HS-5 (cell line): ENCODE results near the gene FKBP1A.
"Not testable (repeated sequence)": the region's sequence is repeated elsewhere in the genome, so short reads cannot be mapped to it uniquely, and the experiment has no call there.

Experiments
- DNase-seq: peaks from one replicate; pipeline ENCODE4 v3.0.0-alpha.2; 2012; ENCODE audit warnings: low read depth

Gene FKBP1A

DNA sequence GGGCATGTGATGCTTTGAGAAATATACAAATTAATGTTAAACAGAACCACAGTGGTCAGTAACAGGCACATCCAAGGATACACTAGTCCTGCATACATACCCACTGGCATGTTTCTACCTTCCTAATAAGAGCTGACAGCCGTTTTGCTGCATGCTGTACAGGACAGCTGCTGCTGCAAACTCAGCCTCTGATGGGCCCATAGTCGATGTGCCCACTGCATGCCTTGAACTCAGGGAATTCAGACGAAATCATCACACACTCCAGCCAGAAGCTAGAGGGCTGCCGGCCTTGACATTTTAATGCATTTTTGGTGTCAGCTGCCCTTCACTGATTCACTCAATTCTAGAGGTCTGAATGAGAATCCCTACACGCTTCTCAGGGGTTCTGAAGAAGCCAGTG lies 29.3 kb downstream of the FKBP1A start:
- no peak for DNase-seq

DNA sequence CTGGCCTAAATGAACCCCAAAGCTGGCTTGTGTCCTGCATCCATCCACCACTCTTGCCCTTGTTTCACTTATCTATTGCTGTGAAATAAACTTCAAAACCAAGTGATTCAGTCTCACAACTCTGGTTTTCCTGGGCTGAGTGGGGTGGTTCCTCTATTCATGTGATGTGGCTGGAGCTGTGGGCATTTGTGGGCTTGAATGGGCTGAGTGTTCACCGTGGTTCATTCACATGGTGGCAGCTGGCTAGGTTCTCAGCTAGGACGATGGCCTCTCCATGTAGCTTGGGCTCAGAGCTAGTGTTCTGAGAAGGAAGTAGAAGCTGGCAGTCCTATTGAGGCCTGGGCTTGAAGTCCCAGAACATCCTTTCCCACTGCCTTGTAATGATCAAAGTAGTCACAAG lies 30.4 kb downstream of the FKBP1A start:
- DNase-seq = no peak

- DNase-seq = no peak
Measured at GRCh38 chr20:1360094-1360846, 32.6 kb downstream of the FKBP1A start.

GRCh38 chr20:1357921-1358671 lies 34.8 kb downstream of the FKBP1A start:
- no peak for DNase-seq

DNA sequence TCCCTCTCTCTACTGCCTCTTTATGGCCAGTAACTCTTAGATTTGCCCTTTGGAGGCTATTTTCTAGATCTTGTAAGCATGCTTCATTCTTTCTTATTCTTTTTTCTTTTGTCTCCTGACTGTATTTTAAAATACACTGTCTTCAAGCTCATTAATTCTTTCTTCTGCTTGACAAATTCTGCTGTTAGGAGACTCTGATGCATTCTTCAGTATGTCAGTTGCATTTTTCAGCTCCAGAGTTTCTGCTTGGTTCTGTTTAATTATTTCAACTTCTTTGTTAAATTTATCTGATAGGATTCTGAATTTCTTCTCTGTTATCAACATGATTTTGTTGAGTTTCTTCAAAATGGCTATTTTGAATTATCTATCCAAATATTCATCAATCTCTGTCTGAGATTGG lies 38.9 kb downstream of the FKBP1A start:
- no peak for DNase-seq

DNA sequence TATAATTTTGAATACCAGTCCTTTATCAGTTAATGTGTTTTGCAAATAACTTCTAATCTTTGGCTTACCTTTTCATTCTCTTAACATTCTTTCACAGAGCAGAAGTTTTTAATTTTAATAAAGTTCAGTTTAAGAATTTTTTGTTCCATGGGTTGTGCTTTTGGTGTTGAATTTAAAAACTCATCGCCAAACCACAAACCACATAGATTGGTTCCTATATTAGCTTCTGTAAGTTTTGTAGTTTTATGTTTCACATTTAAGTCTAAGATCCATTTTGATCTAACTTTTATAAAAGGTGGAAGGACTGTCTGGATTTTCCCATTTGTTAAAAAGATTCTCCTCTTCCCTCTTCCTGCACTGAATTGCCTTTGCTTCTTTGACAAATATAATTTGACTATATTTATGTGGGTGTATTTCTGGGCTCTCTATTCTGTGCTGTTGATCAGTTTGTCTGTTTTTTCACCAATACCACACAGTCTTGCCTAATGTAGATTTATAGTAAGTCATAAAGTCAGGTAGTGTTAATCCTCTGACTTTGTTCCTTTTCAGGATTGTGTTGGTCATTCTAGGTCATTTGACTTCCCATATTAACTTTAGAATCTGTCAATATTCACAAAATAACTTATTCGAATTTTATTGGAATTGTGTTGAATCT lies 46.4 kb downstream of the FKBP1A start:
- DNase-seq = no peak

DNA sequence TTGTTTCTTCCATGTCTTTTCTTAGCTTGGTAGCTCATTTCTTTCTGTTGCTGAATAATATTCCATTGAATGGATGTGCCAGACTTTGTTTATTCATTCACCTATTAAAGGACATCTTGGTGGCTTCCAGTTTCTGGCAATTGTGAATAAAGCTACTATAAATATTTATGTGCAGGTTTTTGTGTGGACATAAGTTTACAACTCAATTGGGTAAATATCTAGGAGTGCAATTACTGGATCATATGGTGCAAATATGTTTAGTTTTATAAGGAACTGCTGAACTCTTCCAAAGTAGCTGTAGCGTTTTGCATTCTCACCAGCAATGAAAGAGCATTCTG lies 47.1 kb downstream of the FKBP1A start:
- no peak for DNase-seq

DNA sequence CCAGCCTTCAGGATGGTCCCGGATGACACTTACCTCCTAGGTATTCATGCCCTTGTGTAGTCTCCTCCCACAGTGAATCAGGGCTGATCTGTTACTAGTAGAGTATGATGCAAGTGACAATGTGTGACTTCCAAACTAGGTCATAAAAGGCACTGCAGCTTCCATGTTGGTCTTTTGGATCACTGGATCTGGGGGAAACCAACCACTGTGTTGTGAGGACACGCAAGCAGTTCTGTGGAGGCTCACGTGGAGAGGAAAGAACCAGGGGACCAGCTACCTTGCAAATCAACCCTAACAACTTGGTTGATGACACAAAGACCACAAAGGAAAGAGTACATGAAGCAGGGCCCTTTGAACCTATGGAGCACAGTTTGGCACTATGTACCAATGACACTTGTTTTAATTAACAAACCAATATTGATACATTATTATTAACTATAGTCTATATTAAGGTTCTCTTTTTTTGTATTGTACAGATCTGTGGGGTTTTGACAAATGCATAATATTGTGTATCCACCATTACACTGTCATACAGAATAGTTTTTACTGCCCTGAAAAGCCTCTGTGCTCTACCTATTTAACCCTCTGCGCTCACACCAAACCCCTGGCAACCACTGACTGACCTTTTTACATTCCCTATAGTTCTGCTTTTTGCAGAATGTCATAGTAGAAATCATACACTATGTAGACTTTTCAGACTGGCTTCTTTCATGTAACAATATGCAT lies 47.7 kb downstream of the FKBP1A start:
- no peak for DNase-seq

DNA sequence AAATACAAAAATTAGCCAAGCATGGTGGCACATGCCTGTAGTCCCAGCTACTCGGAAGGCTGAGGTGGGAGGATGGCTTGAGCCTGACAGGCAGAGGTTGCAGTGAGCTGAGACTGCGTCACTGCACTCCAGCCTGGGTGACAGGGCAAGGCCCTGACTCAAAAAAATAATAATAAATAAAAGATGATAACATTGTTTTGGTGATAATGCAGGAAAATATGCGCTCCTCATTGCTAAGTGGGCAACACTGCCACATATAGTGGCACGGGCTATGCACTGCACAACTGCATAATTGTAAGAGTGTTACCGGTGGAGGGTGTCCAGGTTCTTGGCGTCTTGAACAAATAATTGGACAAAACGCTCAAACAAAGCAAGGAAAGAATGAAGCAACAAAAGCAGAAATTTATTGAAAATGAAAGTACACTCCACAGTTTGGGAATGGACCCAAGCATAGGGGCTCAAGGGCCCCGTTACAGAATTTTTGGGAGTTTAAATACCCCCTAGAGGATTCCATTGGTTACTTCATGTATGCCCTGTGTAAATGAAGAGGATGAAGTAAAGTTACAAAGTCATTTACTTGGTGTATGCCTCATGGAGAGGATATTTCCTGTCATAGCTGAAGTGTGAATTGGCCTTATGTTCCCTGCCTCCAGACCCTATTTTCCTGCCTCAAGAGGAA lies 49.3 kb downstream of the FKBP1A start:
- not testable (repeated sequence) for DNase-seq

GRCh38 chr20:1341561-1342265 lies 51.1 kb downstream of the FKBP1A start:
- no peak for DNase-seq

GRCh38 chr20:1338801-1339200 lies 54.1 kb downstream of the FKBP1A start:
- no peak for DNase-seq

- no peak for DNase-seq
Measured at GRCh38 chr20:1338096-1338495, 54.8 kb downstream of the FKBP1A start.

DNA sequence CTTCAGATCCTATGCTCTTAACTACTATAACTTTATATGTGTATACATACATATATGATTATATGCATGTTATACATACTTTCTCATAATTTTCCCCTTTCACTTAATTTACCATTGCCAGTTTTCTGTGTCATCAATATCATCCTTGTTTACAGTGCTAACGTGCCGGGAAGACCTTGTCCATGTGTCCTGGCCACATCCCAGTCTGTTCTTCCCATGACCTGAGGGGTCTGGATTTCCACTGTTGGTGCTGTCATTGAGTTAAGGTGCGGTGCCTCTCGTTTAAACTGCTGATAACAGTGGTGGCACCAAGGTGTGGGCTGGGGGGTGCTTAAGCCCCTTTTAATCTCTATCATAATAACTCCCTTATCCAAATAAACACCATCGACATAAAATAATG lies 55.4 kb downstream of the FKBP1A start:
- DNase-seq = no peak

DNA sequence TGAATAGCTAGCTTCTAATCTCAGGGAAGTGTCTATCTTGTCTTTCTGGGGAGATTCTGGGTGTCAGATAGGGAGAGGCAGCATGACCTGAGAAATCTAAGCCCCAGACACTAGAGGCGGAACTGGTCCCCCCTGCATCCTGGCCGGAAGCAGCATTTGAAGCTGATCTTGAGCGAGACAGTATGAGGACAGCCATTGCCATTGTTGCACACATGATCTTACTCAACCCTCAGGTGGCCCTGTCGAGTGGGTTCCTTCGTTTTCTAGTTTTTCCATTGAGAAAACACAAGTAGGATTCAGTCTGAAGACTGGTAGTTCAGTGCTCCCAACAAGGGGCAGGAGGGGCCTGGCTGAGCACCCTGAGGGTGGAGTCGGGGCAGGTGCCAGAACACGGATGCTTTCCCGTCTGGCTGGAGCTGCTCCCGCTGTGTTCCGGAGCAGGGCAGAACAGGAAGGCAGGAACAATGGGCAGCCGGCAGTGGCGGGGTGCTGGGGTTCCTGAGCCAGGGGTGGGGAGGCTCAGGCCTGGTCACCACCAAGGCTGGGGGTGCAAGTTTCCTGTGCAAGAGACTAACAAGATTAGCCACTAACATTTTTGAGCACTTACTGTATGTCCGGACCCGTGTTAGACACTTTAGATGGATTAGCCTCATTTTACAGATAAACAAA lies 56.0 kb downstream of the FKBP1A start:
- no peak for DNase-seq

- no peak for DNase-seq
Measured at GRCh38 chr20:1335961-1336698, 56.7 kb downstream of the FKBP1A start.

GRCh38 chr20:1334761-1335160 lies 58.1 kb downstream of the FKBP1A start:
- DNase-seq = no peak

DNA sequence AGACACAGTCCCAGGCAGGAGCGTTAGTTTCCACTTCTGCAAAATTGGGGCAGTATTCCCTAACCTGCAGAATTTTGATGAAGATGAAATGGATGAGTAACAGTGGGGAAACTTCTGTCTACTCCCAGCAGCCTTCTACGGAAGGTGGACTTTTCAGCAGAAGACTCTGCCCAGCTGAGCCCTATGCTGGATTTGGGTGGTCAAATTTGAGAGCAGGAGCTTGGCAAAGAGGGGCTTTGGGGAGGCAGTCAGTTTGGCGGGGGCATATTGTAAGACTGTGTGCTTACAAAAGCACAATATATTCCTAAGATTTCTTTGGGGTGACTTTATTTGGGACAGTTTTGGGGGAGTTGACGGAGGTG lies 58.5 kb downstream of the FKBP1A start:
- DNase-seq = no peak

- no peak for DNase-seq
Measured at GRCh38 chr20:1333462-1334369, 59.1 kb downstream of the FKBP1A start.

DNA sequence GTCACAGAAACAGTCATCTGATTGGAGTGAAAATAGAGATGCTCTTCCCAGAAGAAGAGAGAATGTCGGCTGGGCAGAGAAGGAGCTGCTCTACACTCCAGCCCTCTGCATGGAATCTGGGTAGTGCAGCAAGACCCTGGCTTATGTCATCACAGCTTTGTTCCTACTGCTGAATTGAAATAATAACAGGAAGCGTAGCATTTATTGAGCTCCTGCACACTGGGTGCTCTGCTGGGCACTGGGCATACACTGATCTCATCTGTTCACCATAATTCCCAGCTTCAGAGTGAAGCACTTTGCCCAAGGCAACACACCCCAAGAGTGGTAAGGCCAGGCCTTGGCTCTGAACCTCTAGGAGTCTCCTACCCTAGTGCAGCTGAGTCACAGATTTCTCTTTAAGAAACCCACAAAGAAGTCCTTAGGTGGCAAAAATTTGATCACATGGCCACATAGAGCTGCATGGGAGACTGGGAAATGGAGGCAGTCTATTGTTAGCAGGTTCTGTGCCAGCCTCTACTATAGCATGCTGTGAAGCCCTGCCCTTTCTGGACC lies 60.0 kb downstream of the FKBP1A start:
- DNase-seq = no peak
